Fibroblast of villous mesenchyme (primary cell): ENCODE measurements around the gene PRDM2. TPM values are rescaled to one million over a fixed set of nuclear protein-coding genes. Genes with fewer than 3 reads are reported as not detected.

Experiments
- DNase-seq: peaks from one replicate; pipeline ENCODE4 v3.0.0-alpha.2; 2010; ENCODE audit warnings: low read depth
- H3K4me3 ChIP-seq: 2 replicates; pipeline ENCODE4 v1.5.1; 2011; ENCODE audit warnings: low read depth, mild to moderate bottlenecking, low read length
- total RNA-seq: library from RNA; depleted of rRNA; stranded (reverse); fragments of >200 nt; gene quantifications from 2 replicates; pipeline ENCODE4 v1.2.3, GENCODE V29; 2012
- TF ChIP-seq, protein P1 (sequence below): IDR thresholded peaks from 2 replicates; pipeline ENCODE4 v1.5.1; 2012; ENCODE audit warnings: low read depth, mild to moderate bottlenecking, low read length; ENCODE audit not compliant: insufficient read depth

The PRDM2 gene
- total RNA-seq, 1 donor = 19.9 TPM

DNA sequence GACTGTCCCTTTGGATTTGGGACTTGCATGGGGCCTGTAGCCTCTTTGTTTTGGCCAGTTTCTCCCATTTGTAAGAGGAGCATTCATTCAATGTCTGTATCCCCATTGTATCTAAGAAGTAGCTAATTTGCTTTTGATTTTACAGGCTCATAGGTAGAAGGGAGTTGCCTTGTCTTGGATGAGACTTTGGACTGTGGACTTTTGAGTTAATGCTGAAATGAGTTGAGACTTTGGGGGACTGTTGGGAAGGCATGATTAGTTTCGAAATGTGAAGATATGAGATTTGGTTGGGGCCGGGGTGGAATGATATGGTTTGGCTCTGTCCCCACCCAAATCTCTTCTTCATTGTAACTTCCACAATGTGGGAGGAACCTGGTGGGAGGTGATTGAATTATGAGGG lies 151.7 kb downstream of the PRDM2 start:
- no peak overlapping the region for H3K4me3 ChIP-seq

DNA sequence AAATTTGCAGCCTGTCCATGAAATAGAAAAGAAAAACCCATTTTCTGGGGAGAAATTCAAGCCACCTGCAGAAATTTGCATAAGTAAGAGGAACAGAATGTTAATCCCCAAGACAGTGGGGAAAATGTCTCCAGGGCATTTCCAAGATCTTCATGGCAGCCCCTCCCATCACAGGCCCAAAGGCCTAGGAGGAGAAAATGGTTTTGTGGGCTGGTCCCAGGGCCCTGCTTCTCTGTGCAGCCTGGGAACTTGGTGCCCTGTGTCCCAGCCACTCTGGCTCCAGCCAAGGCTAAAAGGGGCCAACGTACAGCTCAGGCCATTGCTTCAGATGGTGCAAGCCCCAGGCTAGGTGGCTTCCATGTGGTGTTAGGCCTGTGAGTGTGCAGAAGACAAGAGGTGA lies 155.6 kb downstream of the PRDM2 start:
- no peak overlapping the region for H3K4me3 ChIP-seq
- DNase-seq = no peak
- TF ChIP-seq, protein P1, sequence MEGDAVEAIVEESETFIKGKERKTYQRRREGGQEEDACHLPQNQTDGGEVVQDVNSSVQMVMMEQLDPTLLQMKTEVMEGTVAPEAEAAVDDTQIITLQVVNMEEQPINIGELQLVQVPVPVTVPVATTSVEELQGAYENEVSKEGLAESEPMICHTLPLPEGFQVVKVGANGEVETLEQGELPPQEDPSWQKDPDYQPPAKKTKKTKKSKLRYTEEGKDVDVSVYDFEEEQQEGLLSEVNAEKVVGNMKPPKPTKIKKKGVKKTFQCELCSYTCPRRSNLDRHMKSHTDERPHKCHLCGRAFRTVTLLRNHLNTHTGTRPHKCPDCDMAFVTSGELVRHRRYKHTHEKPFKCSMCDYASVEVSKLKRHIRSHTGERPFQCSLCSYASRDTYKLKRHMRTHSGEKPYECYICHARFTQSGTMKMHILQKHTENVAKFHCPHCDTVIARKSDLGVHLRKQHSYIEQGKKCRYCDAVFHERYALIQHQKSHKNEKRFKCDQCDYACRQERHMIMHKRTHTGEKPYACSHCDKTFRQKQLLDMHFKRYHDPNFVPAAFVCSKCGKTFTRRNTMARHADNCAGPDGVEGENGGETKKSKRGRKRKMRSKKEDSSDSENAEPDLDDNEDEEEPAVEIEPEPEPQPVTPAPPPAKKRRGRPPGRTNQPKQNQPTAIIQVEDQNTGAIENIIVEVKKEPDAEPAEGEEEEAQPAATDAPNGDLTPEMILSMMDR = no peak

More for the DNA sequence above, 151.7 kb downstream of the PRDM2 start:
- no peak for DNase-seq
- TF ChIP-seq, protein P1 = no peak

DNA sequence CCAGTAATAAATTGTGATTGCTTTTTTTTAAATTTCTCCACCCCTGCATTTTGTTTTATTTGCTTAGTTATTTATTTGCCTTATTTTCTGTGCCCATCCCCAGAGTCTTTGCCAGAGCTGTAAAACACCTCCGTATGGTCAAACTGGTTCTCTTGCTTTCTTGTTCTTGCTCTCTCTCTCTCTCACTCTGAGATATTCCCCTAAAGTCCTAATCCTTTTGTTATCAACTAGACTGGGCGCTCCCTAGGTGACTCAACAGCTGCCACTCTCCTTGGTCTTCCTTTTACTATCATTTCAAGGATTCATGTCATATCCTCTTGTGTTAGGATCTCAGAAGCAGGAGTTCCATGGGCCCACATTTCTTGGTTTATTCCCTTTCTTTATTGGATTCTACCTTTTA lies 160.0 kb downstream of the PRDM2 start:
- no peak overlapping the region for H3K4me3 ChIP-seq
- TF ChIP-seq, protein P1 = no peak
- no peak for DNase-seq

DNA sequence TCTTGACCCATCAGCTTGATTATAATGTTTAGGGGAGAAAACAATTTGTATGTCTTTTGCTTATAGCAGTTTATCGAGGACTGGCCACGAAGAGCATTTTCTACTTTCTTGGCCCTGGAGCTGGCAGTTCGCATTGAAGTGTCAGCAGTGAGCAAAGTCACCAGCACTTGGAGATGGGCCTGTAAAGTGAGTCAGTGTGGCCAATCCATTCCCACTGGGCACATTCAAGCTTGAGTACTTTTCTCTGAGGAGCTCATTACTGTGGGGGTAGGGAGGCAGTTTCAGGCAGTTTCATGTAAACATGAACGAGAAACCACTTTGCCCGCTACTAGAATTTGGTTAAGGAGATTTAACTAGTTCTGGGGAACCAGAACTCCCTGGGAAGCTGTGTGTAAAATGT lies 164.8 kb downstream of the PRDM2 start:
- H3K4me3 ChIP-seq = no peak overlapping the region
- TF ChIP-seq, protein P1 = no peak
- DNase-seq = no peak

DNA sequence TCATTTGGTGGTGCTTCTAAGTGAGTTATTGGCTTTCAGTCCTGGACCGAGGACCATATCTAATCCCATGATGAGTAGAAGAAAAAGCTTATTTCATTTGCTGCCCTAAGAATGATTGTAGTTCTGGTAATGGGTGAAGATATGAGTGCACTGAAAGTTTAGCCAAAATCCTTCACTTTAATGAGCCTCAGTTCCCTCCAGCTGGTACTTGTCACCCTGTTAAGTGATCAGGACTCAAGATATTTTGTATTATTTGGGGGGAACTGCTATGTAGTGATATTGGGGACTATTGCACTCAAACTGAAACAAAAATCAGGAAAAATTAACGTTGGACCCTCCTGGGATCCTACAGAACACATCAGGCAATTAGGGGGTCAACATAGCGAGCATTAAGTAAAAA lies 165.9 kb downstream of the PRDM2 start:
- no peak for DNase-seq
- TF ChIP-seq, protein P1 = no peak

DNA sequence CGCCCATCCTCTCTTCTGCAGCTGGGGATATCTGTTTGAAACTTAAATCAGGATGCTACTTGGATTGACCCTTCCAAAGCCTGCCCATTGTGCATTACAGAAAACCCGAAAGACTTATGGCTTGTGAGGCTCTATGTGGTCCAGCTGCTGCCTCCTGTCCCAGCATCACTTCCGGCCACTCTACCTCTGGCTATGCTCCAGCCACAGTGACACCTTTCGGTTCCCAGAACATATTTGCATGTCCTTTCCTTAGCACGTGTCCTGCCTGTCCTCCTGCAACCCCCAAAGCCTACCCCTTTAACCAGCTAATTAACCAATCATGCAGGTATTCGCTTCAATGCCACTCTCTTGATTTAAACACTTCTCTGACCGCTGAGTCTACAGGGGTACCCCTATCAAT lies 167.6 kb downstream of the PRDM2 start:
- TF ChIP-seq, protein P1 = no peak
- no peak for DNase-seq
- H3K4me3 ChIP-seq = no peak overlapping the region

More for the DNA sequence above, 165.9 kb downstream of the PRDM2 start:
- no peak overlapping the region for H3K4me3 ChIP-seq

DNA sequence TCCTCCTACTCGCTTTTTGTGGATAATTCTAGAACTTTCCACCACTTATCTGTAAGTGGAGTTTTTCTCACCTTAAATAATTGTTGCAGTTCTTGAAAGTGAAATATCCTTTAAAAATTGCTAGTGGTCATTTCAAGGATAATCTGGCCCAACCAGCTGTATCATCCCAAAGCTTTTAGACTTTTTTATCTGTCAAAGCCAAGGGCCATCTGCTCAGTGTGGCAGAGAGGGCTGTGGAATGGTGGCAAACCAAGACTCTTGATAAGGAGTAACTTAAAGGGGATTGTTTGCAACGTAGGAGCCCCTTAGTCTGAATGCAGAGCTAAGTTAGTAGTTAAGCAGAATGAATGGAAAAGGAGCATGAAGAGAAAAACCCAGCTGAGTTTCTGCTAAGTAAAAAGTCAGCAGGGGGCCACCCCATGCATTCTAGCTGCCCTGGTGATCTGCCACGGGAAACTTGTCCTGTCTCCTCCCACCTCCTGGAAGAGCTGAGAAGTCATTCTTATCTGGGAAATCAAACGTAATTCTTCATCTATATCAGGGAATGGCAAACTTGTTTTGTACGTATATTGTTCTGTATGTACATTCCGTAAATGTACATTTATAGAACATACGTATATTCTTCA lies 169.3 kb downstream of the PRDM2 start:
- H3K4me3 ChIP-seq = no peak overlapping the region
- TF ChIP-seq, protein P1 = no peak
- DNase-seq = no peak
